HL-60 (cell line): ENCODE data around the gene MOCOS.

Experiments used
- DNase-seq, 2 experiments: peaks; one replicate each; pipeline ENCODE4 v3.0.0-alpha.2; 2010 to 2020; ENCODE audit warnings: low read depth in 1 of 2, low spot score in 1 of 2
- H3K27ac ChIP-seq: fragments of 250-450 bp; sonication (Bioruptor Pico); replicated peaks from 2 replicates; pipeline ENCODE4 v1.5.1; 2020; ENCODE audit warnings: mild to moderate bottlenecking, moderate library complexity
- H3K27me3 ChIP-seq: fragments of 250-450 bp; sonication (Bioruptor Pico); 2 replicates; pipeline ENCODE4 v1.5.1; 2021; ENCODE audit warnings: mild to moderate bottlenecking, moderate library complexity; ENCODE audit not compliant: insufficient read depth, poor library complexity, severe bottlenecking
- H3K4me3 ChIP-seq: replicated peaks from 2 replicates; pipeline ENCODE4 v1.5.1; 2011; ENCODE audit warnings: mild to moderate bottlenecking, control low read depth, low read length; ENCODE audit not compliant: insufficient read depth
- CTCF ChIP-seq: IDR thresholded peaks from one replicate; pipeline ENCODE4 v1.5.1; 2011; ENCODE audit warnings: low read length, control low read depth, inconsistent platforms; ENCODE audit not compliant: insufficient read depth
- GABPA ChIP-seq: IDR thresholded peaks from 2 replicates; pipeline ENCODE4 v1.6.1; 2012; ENCODE audit warnings: low read depth
- POLR2AphosphoS5 ChIP-seq: IDR thresholded peaks from 2 replicates; pipeline ENCODE4 v1.6.1; 2012; ENCODE audit warnings: low read depth
- REST ChIP-seq: IDR thresholded peaks from 2 replicates; pipeline ENCODE4 v1.6.1; 2012; ENCODE audit warnings: low read depth; ENCODE audit not compliant: insufficient replicate concordance
- SPI1 ChIP-seq: IDR thresholded peaks from 2 replicates; pipeline ENCODE4 v1.6.1; 2012; ENCODE audit warnings: low read depth, mild to moderate bottlenecking, borderline replicate concordance

Gene MOCOS

GRCh38 chr18:36214811-36215210 lies 27.5 kb downstream of the MOCOS start:
- H3K27me3 ChIP-seq = no peaks in the 10 kb centered on the region
- no peak overlapping the region for H3K4me3 ChIP-seq
- TF ChIP-seq GABPA = no peak
- no peak for TF ChIP-seq POLR2AphosphoS5
- no peak for TF ChIP-seq SPI1
- TF ChIP-seq REST = no peak
- no peak for TF ChIP-seq CTCF
- DNase-seq = no peak
- H3K27ac ChIP-seq = no peak overlapping the region

DNA sequence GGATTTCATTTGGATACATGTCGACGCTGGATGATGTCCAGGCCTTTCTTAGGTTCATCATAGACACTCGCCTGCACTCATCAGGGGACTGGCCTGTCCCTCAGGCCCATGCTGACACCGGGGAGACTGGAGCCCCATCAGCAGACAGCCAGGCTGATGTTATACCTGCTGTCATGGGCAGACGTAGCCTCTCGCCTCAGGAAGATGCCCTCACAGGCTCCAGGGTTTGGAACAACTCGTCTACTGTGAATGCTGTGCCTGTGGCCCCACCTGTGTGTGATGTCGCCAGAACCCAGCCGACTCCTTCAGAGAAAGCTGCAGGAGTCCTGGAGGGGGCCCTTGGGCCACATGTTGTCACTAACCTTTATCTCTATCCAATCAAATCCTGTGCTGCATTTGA lies 28.3 kb downstream of the MOCOS start:
- DNase-seq = no peak
- H3K27ac ChIP-seq = no peak overlapping the region
- H3K4me3 ChIP-seq = no peak overlapping the region
- no peak for TF ChIP-seq CTCF
- no peak for TF ChIP-seq REST
- TF ChIP-seq GABPA = no peak
- TF ChIP-seq POLR2AphosphoS5 = no peak
- no peak for TF ChIP-seq SPI1
- no peaks in the 10 kb centered on the region for H3K27me3 ChIP-seq

DNA sequence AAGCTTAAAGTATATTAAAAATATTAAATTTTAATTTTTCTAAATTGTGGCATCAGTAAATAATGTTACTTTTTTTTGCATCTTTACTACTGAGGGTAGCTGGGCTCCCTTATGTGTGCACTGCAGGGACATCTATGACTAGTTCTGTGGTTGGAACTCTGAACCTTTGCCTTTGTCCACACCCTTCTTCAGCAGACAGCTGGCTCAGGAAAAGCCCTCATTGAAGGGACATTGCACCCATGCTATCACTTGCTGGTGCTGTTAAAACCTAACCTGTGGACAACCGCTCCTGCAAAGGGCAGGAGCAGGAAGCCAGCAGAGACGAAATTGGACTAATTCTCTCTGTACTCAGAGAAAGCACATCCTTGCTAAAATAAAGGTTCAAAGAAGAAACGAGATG lies 30.1 kb downstream of the MOCOS start:
- TF ChIP-seq REST = no peak
- TF ChIP-seq POLR2AphosphoS5 = no peak
- TF ChIP-seq SPI1 = no peak
- TF ChIP-seq GABPA = no peak
- no peak for TF ChIP-seq CTCF

More for the DNA sequence above, 30.1 kb downstream of the MOCOS start:
- H3K27ac ChIP-seq = no peak overlapping the region
- DNase-seq = no peak
- no peak overlapping the region for H3K4me3 ChIP-seq
- H3K27me3 ChIP-seq = no peaks in the 10 kb centered on the region
